ENCODE measurements around the gene ARID1B.

GRCh38 chr6:157034436-157035230 is 257.5 kb downstream of the ARID1B start:
- TF ChIP-seq ZNF350 (tag by site-specific recombination; IDR thresholded peaks at IDR 0.05) (no peak), KLF9 (tag by site-specific recombination; IDR thresholded peaks at IDR 0.05; ENCODE audit: low read depth) (no peak), ZNF433 (tag by site-specific recombination; IDR thresholded peaks at IDR 0.05; ENCODE audit: low read depth) (no peak), ZNF510 (tag by site-specific recombination; IDR thresholded peaks at IDR 0.05; ENCODE audit: insufficient replicate concordance) (no peak)
- TF ChIP-seq, protein P1, sequence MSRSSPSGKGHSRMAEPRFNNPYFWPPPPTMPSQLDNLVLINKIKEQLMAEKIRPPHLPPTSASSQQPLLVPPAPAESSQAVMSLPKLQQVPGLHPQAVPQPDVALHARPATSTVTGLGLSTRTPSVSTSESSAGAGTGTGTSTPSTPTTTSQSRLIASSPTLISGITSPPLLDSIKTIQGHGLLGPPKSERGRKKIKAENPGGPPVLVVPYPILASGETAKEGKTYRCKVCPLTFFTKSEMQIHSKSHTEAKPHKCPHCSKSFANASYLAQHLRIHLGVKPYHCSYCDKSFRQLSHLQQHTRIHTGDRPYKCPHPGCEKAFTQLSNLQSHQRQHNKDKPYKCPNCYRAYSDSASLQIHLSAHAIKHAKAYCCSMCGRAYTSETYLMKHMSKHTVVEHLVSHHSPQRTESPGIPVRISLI (tag by site-specific recombination; IDR thresholded peaks at IDR 0.05): no peak
- TF ChIP-seq, protein P2, sequence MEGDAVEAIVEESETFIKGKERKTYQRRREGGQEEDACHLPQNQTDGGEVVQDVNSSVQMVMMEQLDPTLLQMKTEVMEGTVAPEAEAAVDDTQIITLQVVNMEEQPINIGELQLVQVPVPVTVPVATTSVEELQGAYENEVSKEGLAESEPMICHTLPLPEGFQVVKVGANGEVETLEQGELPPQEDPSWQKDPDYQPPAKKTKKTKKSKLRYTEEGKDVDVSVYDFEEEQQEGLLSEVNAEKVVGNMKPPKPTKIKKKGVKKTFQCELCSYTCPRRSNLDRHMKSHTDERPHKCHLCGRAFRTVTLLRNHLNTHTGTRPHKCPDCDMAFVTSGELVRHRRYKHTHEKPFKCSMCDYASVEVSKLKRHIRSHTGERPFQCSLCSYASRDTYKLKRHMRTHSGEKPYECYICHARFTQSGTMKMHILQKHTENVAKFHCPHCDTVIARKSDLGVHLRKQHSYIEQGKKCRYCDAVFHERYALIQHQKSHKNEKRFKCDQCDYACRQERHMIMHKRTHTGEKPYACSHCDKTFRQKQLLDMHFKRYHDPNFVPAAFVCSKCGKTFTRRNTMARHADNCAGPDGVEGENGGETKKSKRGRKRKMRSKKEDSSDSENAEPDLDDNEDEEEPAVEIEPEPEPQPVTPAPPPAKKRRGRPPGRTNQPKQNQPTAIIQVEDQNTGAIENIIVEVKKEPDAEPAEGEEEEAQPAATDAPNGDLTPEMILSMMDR (tag by site-specific recombination; IDR thresholded peaks at IDR 0.05): peak; percentile 17; the same call in 1 of the 2 replicates

Measured in HEK293 (cell line).